GM18517 (cell line): ENCODE measurements around the gene FANCI.
"Not testable (repeated sequence)": the region's sequence is repeated elsewhere in the genome, so short reads cannot be mapped to it uniquely, and the experiment has no call there.

Experiments used
- ATAC-seq: cut with Tn5 transposase; IDR thresholded peaks from one replicate; pipeline ENCODE4 v1.9.1; 2021; ENCODE audit warnings: mild to moderate bottlenecking, moderate library complexity; ENCODE audit not compliant: unreplicated experiment

Gene FANCI

GRCh38 chr15:89221543-89221942 is 22.2 kb upstream of the FANCI start, which contains the start of gene RLBP1:
TSS of gene RLBP1 (minus strand) at chr15:89221579. CDS start at chr15:89218975, 2,604 bp downstream.
- no peak for ATAC-seq

- no peak for ATAC-seq
Observed at GRCh38 chr15:89225588-89225987, 18.2 kb upstream of the FANCI start.

GRCh38 chr15:89226359-89227221 is 17.2 kb upstream of the FANCI start:
- no peak for ATAC-seq

GRCh38 chr15:89227425-89227824 is 16.4 kb upstream of the FANCI start:
- no peak for ATAC-seq

GRCh38 chr15:89230277-89230676 is 13.5 kb upstream of the FANCI start:
- ATAC-seq: no peak

GRCh38 chr15:89231832-89232231 is 11.9 kb upstream of the FANCI start:
- ATAC-seq: no peak

GRCh38 chr15:89239883-89240810 is 3.6 kb upstream of the FANCI start:
- not testable (repeated sequence) for ATAC-seq

GRCh38 chr15:89243046-89243690 is 611 bp upstream of the FANCI start:
- no peak for ATAC-seq

GRCh38 chr15:89244574-89244903 is 760 bp downstream of the FANCI start:
- no peak for ATAC-seq

- ATAC-seq: no peak
Observed at GRCh38 chr15:89247446-89247845, 3.7 kb downstream of the FANCI start.

- ATAC-seq: no peak
Observed at GRCh38 chr15:89248584-89248983, 4.8 kb downstream of the FANCI start.

GRCh38 chr15:89250142-89250541 is 6.4 kb downstream of the FANCI start:
- not testable (repeated sequence) for ATAC-seq

GRCh38 chr15:89277281-89277680 is 33.5 kb downstream of the FANCI start:
- not testable (repeated sequence) for ATAC-seq

GRCh38 chr15:89278307-89278706 is 34.5 kb downstream of the FANCI start:
- no peak for ATAC-seq

GRCh38 chr15:89282631-89283030 is 38.9 kb downstream of the FANCI start:
- no peak for ATAC-seq

- no peak for ATAC-seq
Observed at GRCh38 chr15:89283201-89283600, 39.4 kb downstream of the FANCI start.

GRCh38 chr15:89291934-89292438 is 48.2 kb downstream of the FANCI start:
- no peak for ATAC-seq

GRCh38 chr15:89293012-89293411 is 49.2 kb downstream of the FANCI start:
- ATAC-seq: no peak

- no peak for ATAC-seq
Observed at GRCh38 chr15:89299896-89300295, 56.1 kb downstream of the FANCI start.

- ATAC-seq: no peak
Observed at GRCh38 chr15:89301304-89302089, 57.7 kb downstream of the FANCI start.
